ENCODE results near the gene KIRREL2.
"Not testable (repeated sequence)": the region's sequence is repeated elsewhere in the genome, so short reads cannot be mapped to it uniquely, and the experiment has no call there.

DNA sequence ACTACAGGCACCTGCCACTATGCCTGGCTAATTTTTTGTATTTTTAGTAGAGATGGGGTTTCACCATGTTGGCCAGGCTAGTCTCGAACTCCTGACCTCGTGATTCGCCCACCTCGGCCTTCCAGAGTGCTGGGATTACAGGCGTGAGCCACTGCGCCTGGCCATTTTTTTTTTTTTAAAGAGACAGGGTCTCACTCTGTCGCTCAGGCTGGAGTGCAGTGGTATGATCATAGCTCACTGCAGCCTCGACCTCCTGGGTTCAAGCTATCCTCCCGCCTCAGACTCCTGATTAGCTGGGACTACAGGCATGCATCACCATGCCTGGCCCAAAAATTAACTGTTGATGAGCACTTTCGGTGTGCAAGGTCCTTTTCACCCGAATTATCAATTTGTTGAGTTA, 20.6 kb upstream of the KIRREL2 start:
- TF ChIP-seq CTCF (IDR thresholded peaks at IDR 0.05; ENCODE audit: low read depth, low read length); EZH2phosphoT487 (IDR thresholded peaks at IDR 0.05; ENCODE audit: low read depth): not testable (repeated sequence)
